ENCODE results near the gene PAM. TPM values are rescaled to one million over a fixed set of nuclear protein-coding genes. Genes with fewer than 3 reads are reported as not detected.

The PAM gene
- total RNA-seq, 1 donor from 2014 or later: 135 TPM

DNA sequence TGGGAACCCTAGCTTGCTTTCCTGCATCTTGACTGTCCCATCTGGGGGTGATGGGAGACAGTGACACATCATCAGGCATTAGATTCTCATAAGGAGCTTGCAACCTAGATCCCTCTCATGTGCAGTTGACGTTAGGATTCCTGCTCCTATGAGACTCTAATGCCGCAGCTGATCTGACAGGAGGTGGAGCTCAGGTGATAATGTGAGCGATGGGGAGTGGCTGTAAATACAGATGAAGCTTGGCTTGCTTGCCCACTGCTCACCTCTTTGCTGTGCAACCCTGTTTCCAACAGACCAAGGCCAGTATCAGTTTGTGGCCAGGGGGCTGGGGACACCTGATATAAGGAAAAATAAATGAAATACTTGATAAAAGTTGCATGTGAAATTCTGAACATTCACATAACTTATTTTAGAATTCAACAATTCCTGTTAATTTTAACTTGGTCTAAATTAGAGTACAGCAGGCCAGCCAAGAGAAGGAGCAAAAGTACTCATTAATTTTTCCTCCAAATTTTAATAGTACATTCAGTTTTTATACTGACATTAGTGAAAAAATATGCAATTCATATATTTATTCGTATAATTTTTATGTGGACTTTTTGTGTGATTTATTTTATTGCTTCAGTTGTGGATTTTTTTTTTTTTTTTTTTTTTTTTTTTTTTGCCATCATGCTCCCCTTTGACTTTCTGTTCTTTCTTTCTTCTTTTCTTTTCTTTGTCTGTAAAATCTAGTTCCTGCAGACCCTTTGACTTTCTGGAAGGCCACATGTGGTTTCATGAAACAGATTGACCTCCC, 11.4 kb downstream of the PAM start:
- Mint-ChIP-seq H3K9me3 (no peaks in the 10 kb centered on the region), H3K27me3 (no peaks in the 10 kb centered on the region), H3K27ac (no peak overlapping the region), H3K4me1 (ENCODE audit: unreplicated experiment) (peaks cover 23% of the 10 kb centered on the region), H3K4me3 (no peak overlapping the region), H3K36me3 (peaks cover 8% of the 10 kb centered on the region)
- TF ChIP-seq, protein P1, sequence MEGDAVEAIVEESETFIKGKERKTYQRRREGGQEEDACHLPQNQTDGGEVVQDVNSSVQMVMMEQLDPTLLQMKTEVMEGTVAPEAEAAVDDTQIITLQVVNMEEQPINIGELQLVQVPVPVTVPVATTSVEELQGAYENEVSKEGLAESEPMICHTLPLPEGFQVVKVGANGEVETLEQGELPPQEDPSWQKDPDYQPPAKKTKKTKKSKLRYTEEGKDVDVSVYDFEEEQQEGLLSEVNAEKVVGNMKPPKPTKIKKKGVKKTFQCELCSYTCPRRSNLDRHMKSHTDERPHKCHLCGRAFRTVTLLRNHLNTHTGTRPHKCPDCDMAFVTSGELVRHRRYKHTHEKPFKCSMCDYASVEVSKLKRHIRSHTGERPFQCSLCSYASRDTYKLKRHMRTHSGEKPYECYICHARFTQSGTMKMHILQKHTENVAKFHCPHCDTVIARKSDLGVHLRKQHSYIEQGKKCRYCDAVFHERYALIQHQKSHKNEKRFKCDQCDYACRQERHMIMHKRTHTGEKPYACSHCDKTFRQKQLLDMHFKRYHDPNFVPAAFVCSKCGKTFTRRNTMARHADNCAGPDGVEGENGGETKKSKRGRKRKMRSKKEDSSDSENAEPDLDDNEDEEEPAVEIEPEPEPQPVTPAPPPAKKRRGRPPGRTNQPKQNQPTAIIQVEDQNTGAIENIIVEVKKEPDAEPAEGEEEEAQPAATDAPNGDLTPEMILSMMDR (conservative IDR thresholded peaks at IDR 0.05): no peak
- no peak for DNase-seq (ENCODE audit: extremely low spot score, unreplicated experiment)

DNA sequence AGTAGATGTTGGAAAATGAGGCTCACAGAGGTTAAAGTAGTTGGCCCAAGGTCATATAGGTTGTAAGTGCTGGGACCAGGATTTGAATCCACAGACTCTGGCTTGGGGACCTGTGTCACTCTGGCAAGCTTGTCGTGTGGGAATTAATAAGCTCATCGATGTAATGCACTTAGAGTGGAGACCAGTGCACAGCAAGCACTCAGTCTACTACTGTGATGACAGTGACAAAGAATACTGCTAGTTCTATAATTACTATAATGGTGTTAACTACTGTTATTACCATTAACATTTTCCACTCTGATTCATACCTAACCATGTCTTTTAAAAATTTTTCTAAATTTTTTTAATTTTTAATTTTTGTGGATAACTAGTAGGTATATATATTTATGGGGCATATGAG, 12.8 kb downstream of the PAM start:
- Mint-ChIP-seq H3K27ac (no peak overlapping the region), H3K36me3 (peaks cover 8% of the 10 kb centered on the region), H3K4me3 (no peak overlapping the region), H3K9me3 (no peaks in the 10 kb centered on the region), H3K4me1 (ENCODE audit: unreplicated experiment) (peaks cover 19% of the 10 kb centered on the region), H3K27me3 (no peaks in the 10 kb centered on the region)
- TF ChIP-seq, protein P1 (conservative IDR thresholded peaks at IDR 0.05): no peak
- no peak for DNase-seq (ENCODE audit: extremely low spot score, unreplicated experiment)

DNA sequence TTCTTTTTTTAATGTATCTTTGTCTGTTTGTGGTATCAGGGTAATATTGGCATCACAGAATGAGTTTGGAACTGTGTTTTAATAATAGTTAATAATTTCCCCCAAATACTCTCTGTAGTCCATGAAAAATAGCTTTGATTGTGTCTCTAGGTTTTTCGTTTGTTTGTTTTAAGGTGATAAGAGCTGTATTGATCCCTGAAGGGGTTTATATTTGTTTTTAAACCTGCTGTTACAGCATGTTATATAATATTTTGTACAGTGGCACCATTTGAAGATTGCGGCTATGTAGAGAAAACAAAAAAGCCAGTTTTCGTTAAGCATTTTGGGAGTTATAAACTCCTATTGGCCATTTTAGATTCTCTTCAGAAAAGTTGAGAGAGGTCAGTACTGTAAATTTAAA, 15.7 kb downstream of the PAM start:
- H3K36me3 Mint-ChIP-seq: peaks cover 4% of the 10 kb centered on the region
- peaks cover 19% of the 10 kb centered on the region for H3K4me1 Mint-ChIP-seq (ENCODE audit: unreplicated experiment)
- H3K9me3 Mint-ChIP-seq: no peaks in the 10 kb centered on the region

DNA sequence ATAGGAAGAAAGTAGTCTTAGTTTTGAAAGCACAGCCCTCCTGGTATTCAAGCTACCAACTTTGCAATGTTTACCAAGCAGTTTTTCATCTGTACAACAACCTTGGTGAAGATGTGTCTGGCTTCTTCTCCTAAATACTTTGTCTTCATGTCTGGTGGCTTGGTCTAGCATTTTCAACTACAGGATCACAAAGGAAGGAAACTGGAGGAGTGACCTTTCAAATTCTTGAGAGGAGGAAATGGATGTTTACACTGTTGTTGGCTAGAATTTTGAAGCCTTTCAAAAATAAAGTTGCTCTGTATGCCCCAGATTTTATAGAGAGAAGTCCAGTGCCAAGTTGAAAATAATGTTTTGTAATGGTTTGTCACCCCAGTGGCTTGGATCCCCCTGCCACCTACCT, 16.3 kb downstream of the PAM start:
- Mint-ChIP-seq H3K9me3 (no peaks in the 10 kb centered on the region), H3K36me3 (peaks cover 7% of the 10 kb centered on the region), H3K4me1 (ENCODE audit: unreplicated experiment) (peaks cover 19% of the 10 kb centered on the region), H3K27me3 (no peaks in the 10 kb centered on the region), H3K27ac (no peak overlapping the region), H3K4me3 (no peak overlapping the region)
- TF ChIP-seq, protein P1 (conservative IDR thresholded peaks at IDR 0.05): no peak
- DNase-seq (ENCODE audit: extremely low spot score, unreplicated experiment): no peak

More for the DNA sequence above, 15.7 kb downstream of the PAM start:
- Mint-ChIP-seq H3K27me3 (no peaks in the 10 kb centered on the region), H3K4me3 (no peak overlapping the region), H3K27ac (no peak overlapping the region)
- no peak for DNase-seq (ENCODE audit: extremely low spot score, unreplicated experiment)
- TF ChIP-seq, protein P1 (conservative IDR thresholded peaks at IDR 0.05): no peak

DNA sequence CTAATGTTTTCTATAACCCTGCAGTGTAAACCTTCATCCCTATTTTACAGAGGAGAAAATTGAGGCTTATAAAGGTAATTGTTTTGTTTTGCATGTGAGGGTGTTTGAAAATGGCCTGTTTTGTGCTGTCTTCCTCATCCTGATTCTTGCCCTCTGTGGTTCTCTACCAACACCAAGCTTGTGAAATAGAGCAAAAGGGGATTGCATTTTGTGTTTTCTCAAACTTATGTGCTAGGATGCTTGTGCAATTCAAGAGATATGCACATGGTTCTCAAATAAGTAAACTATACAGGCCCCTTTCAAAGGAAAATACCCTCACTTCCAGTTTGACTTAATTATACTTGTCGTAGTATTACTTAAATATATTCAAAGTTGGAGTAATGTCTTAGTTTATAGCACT, 17.2 kb downstream of the PAM start:
- no peaks in the 10 kb centered on the region for H3K27me3 Mint-ChIP-seq
- H3K27ac Mint-ChIP-seq: no peak overlapping the region
- TF ChIP-seq, protein P1 (conservative IDR thresholded peaks at IDR 0.05): no peak
- H3K36me3 Mint-ChIP-seq: peaks cover 7% of the 10 kb centered on the region
- no peak for DNase-seq (ENCODE audit: extremely low spot score, unreplicated experiment)
- H3K4me3 Mint-ChIP-seq: no peak overlapping the region
- H3K4me1 Mint-ChIP-seq (ENCODE audit: unreplicated experiment): peaks cover 19% of the 10 kb centered on the region
- no peaks in the 10 kb centered on the region for H3K9me3 Mint-ChIP-seq
